Cardiac fibroblast (primary cell): Measurements from ENCODE around the gene ATP10B.

Source experiments
- DNase-seq, 2 donors: peaks; one replicate each; pipeline versions ENCODE4 v3.0.0 to v3.0.0-alpha.2; 2010; ENCODE audit warnings: low read depth in 2 of 2
- H3K4me3 ChIP-seq, 2 donors: replicated peaks in 1 of 2; 1 replicate in 1 of 2; 2 replicates in 1 of 2; pipeline ENCODE4 v1.5.1; 2011; ENCODE audit warnings: low read depth in 2 of 2, low read length in 2 of 2, mild to moderate bottlenecking in 2 of 2, moderate library complexity in 1 of 2
- CTCF ChIP-seq: IDR thresholded peaks from one replicate; pipeline ENCODE4 v1.5.1; 2011; ENCODE audit warnings: low read depth, mild to moderate bottlenecking, low read length, inconsistent platforms

The ATP10B gene

GRCh38 chr5:160525471-160526261, 326.3 kb downstream of the ATP10B start:
- no peak for DNase-seq
- no peak for TF ChIP-seq CTCF
- no peak overlapping the region for H3K4me3 ChIP-seq

DNA sequence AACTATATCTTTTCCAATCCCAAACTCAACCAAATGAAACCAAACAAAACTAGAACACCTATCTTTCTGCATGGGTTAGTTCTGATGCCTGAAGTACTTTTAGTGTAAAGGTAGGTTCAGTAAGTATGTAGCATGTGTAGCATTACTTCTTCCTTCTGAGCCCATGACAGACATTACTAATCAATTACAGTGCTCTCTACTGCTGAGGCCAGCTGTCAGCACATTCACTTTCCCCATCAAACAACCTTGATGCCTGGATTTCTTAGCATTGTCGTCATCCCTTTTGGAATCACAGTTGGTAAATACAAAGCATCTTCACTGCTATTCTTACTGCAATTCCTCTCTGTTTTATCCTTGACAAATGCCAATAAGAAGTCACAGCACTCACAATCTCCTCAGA, 327.2 kb downstream of the ATP10B start:
- no peak for TF ChIP-seq CTCF
- no peak for DNase-seq
- H3K4me3 ChIP-seq = no peak overlapping the region

- TF ChIP-seq CTCF = no peak
- H3K4me3 ChIP-seq = no peak overlapping the region
- DNase-seq = no peak
Observed at GRCh38 chr5:160523502-160524163, 328.4 kb downstream of the ATP10B start.

DNA sequence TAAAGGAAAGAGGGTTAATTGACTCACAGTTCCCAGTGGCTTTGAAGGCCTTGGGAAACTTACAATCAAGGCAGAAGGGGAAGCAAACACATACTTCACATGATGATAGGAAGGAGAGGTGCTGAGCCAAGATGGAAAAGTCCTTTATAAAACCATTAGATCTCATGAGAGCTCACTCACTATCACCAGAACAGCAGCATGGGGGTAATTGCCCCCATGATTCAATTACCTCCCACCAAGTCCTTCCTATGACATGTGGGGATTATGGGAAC, 330.7 kb downstream of the ATP10B start:
- H3K4me3 ChIP-seq = no peak overlapping the region
- DNase-seq = no peak
- no peak for TF ChIP-seq CTCF

DNA sequence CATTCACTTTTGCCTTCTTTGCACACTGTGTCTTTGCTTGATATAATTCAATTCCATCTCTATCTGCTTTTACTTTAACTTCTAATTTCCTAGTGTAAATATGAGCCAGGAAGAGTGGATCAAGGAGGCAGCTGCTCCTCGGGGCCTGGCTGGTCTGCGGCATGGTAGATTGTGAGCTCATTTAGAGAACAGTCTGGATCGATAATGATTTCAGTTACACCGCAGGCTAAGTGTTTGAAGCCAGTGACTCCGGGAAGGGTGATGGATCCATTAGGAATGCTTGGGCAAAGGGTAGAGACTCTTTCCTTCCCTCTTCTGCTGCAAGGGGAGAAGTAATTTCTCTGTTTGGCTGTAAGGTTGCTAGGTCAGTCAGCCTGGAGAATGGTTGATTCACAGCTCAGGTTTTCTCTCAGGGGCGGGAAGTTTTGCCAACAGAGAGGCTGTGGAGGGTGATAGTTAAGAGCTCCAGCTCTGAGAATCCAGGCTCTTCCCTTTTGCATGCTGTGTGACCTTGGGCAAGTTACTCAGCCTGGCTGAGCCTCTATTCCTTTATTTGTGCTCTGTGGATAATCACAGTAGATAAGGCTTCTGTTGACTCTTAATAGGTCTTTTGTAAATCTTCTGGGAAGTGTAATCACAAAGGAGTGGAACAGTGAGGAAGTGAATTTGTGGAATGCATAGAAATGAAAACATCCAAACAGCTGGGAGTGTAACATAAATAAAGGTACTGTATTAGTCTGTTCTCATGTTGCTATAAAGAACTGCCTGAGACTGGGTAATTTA, 331.2 kb downstream of the ATP10B start:
- TF ChIP-seq CTCF = no peak
- H3K4me3 ChIP-seq = no peak overlapping the region
- no peak for DNase-seq

DNA sequence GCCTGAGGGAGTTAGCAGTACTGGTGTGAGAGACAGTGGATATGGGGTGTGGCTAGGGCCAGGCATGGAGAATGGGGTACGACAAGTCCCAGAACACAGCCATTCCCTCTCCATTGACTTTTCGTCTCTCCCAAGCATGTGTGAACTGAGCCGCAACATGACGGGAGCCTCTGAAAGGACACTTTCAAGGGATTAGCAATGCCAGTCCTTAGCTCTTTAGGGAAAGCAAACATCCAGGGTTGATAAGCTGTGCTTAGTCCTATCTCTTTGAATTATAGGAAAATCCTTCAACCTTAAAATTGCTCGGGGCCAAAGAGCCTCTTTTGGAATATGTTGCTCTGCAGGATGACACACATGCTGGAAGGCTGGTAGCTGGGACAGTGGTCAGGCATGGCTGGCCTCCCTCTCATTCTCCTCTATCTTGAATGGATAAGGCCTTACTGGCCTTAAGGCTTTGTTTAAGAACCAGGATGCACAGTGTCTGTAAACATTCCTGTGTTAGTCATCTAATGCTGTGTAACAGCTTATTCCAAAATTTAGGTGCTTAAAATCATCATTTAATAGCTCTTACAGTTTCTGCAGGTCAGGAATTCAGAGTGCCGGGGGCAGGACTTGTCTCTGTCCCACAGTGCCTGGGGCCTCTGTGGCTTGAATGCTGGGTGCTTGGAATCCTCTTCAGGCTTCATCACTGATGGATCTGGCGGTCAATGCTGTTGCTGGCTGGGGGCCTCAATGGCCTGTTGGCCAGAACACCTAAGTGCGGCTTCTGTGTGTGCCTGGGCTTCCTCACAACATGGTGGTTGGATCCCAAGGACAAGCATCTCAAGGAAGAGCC, 335.1 kb downstream of the ATP10B start:
- DNase-seq = no peak
- no peak for TF ChIP-seq CTCF

More for the DNA sequence above, 335.1 kb downstream of the ATP10B start:
- H3K4me3 ChIP-seq = no peak overlapping the region
